ENCODE data around the gene GPR158.

DNA sequence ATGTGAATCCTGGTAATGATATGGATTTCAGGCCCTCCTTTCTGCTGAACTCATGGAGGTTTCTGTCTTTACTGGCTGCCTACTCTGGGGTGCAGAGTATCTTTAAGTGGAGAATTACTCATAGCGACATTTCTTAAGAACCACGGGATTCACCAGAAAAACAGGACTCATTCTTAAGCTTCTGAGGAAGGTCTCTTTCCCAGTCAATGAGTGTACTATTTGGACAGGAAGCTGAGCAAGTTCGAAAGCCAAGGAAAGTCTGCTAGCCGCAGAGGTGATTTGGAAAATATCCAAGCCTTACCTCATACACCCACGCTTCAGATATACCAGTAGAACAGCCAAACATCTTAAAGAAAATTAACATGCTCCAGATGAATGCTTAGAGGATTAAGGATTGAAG, 381.7 kb downstream of the GPR158 start:
- TF ChIP-seq, protein P1, sequence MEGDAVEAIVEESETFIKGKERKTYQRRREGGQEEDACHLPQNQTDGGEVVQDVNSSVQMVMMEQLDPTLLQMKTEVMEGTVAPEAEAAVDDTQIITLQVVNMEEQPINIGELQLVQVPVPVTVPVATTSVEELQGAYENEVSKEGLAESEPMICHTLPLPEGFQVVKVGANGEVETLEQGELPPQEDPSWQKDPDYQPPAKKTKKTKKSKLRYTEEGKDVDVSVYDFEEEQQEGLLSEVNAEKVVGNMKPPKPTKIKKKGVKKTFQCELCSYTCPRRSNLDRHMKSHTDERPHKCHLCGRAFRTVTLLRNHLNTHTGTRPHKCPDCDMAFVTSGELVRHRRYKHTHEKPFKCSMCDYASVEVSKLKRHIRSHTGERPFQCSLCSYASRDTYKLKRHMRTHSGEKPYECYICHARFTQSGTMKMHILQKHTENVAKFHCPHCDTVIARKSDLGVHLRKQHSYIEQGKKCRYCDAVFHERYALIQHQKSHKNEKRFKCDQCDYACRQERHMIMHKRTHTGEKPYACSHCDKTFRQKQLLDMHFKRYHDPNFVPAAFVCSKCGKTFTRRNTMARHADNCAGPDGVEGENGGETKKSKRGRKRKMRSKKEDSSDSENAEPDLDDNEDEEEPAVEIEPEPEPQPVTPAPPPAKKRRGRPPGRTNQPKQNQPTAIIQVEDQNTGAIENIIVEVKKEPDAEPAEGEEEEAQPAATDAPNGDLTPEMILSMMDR (IDR thresholded peaks at IDR 0.05) = no peak
- TF ChIP-seq POLR2A (IDR thresholded peaks at IDR 0.05) = no peak
- no peak for TF ChIP-seq EP300 (IDR thresholded peaks at IDR 0.05)
